Stimulated activated CD4-positive, alpha-beta T cell treated with anti-CD3 and anti-CD28 coated beads, Interleukin-15, amount 100 ng/mL, for 1 hour (primary cell): ENCODE results near the gene THSD7B.
"Not testable (repeated sequence)": the region's sequence is repeated elsewhere in the genome, so short reads cannot be mapped to it uniquely, and the experiment has no call there.

ENCODE experiments used
- DNase-seq, 2 donors: peaks; one replicate each; pipeline ENCODE4 v3.0.0-alpha.2; 2020; ENCODE audit warnings: low read depth in 1 of 2, low spot score in 1 of 2

THSD7B gene

DNA sequence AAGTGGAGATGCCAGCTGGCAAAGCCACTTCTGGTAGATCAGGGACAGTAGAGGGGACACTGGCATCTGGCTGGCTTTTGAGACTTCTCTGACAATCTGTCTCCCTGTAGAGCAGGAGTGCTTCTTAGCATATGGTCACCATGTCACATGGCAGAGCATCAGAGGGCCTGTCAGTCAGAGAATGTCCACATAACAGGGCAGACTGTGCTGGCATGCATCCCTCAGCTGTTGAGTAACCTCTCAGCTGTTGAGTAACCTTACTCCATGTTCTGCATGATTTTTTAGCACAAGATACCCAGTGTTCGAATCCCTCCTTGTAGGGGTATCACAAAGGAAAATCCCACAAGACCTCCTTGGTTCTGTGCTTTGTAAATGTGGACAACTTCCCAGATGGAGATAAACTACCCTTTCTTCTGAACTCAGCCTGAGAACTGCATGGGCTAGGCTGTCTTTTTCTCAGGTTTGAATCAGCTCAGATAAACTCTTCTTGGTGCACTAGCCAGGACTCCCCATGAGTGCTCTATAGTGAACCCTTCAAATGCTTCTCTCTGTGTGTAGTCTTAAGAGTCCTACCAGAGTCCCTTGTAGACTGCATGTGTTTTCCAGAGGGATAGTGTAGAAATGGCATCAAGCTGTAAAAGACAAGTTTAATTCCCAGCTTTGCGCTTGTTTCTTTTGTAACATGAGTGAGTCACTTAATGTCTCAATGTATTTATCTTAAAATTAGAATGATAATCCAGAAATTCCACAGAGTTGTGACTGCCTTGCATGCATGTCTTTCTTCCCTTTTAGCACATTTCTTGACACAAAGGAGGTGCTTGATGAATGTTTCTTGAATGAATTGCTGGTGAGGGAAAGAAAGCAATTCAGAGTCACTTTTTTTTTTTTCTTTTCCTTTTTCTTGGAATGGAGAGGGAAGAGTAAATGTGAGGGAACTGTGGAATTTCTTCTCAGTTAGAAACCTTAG lies 756.6 kb downstream of the THSD7B start:
- no peak for DNase-seq

DNA sequence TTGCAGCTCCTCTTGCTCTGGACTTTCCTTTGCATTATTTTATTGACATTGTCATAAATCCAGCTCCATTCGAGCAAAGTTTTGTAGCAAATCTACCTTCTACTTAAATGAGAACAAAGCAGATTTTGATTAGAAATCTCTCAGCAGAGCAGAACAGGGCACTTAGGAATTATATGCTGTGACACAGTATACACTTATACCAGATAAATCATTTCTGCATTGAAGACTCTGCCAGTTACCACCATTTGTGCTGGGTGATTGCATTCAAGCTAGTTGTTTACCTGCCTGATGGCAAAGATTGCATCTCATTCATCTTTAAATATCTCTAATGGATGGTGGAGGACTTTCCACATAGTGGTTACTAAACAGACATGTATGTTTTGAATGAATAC lies 757.3 kb downstream of the THSD7B start:
- no peak for DNase-seq

- no peak for DNase-seq
Measured at GRCh38 chr2:137523931-137524330, 758.6 kb downstream of the THSD7B start.

DNA sequence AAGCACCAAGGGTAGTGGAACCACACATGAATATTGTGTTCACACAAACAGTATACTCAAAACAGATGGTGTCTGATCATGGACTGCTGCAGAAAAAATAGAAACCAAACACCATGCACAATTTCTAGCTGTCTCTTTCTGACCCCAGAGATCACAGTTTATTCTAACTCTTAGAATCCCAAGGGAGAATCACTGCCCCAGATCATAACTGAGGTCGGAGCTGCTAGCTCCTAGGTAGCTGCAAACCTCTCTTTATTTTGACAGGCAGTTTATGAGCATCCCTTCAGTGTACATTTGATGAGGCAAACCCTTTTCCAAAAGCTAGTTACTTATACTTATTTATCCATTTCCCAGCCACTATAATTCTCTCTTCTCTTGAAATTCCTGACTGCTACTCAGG lies 759.8 kb downstream of the THSD7B start:
- DNase-seq, result no peak

DNA sequence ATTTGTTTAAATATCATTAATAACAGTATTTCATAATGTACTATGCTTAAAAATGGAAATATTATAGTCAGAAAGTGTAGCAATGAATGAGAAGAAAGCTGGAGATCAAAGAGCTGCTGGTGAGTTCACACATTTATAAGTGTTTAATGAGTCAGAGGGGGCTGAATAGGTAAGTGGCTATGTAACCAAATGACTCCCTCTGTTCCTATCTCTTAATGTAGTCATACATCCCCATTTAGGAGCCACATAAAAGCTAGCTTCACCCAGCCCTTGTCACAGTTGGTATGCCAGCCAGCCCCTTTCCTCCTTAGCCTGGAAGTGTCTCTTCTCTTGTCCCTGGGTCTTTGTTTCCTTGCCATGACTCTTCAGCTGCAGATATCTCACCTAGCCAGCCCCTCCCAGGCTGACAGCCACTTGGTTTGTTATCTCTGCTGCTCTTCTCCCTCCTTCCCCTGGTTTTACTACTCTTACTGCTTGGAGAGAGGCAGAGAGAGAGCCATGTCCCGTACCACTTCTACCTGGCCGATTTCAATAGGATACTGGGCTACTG lies 760.4 kb downstream of the THSD7B start:
- DNase-seq, result no peak

- no peak for DNase-seq
Measured at GRCh38 chr2:137535897-137536296, 770.6 kb downstream of the THSD7B start.

GRCh38 chr2:137539336-137539735 lies 774.0 kb downstream of the THSD7B start:
- DNase-seq, result no peak

DNA sequence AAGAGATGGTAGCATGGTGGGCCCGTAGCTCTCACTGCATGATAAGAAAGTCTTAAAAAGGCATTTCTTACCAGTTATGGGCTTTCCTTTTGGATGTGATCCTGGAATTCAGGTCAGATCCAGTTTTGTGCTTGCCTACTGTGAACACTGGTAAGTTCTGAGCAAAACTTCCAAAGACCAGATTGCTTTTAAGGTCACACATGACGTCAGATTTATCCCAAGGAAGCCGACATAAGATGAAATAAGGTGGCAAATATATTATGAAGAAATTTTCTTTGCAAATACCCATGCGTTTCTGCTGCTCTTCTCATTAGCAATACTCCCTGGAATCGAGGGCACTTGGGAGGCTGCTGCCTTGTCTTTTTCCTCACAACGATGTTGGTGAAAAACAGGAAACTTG lies 782.5 kb downstream of the THSD7B start:
- DNase-seq, result no peak

DNA sequence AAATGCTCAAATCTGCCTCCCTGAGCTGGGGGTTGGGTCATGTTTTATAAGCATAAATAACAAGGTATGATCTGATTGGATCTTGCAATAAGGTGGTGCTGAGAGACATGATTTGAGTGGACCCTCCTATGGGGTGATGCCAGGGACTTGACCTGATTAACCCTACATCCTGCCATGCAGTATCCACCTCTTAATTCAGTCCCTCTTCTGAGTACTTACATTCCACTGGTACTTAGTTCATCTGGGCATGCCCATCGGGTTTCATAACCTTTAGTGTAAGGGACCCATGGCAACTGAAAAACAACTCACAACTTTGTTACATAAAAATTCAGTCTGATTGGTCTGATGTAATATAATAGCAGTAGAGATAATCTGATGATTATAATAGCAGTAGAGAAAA lies 801.0 kb downstream of the THSD7B start:
- no peak for DNase-seq

GRCh38 chr2:137570484-137570883 lies 805.1 kb downstream of the THSD7B start:
- DNase-seq, result no peak

DNA sequence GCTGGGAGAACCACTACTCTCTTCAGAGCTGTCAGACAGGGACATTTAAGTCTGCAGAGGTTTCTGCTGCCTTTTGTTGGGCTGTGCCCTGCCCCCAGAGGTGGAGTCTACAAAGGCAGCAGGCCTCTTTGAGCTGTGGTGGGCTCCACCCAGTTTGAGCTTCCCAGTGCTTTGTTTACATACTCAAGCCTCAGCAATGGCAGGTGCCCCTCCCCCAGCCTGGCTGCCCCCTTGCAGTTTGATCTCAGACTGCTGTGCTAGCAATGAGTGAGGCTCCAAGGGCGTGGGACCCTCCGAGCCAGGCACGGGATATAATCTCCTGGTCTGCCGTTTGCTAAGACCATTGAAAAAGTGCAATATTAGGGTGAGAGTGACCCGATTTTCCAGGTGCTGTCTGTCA lies 822.5 kb downstream of the THSD7B start:
- DNase-seq, result not testable (repeated sequence)

DNA sequence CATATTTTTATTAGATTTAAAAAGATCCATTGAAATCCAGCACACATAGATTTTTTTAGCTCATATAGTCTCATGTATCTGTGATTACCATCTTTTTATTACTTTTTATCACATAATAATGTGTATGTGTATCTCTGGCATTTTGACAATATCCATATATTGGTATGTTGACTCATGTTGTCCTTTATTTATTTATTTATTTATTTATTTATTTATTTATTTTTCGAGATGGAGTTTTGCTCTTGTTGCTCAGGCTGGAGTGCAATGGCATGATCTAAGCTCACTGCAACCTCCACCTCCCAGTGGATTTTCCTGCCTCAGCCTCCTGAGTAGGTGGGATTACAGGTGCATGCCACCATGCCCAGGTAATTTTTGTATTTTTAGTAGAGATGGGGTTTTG lies 823.2 kb downstream of the THSD7B start:
- DNase-seq, result not testable (repeated sequence)

DNA sequence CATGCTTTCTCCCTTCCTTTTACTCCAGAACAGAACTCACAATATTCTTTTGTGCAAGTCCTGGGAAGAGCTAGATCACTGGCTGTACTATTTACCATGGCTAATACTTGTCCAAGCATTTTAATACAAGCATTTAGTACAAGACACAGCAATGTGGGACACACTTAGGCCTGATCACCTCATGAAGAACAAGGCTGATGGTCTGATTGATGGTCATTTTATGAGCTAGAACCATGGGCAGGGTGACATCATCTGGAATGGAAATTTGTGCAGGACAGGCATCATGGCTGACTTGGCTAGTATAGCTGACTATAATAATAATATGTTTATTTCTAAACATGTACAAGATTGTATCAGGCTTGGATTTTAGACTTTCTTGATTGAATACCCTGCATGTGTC lies 824.8 kb downstream of the THSD7B start:
- no peak for DNase-seq

DNA sequence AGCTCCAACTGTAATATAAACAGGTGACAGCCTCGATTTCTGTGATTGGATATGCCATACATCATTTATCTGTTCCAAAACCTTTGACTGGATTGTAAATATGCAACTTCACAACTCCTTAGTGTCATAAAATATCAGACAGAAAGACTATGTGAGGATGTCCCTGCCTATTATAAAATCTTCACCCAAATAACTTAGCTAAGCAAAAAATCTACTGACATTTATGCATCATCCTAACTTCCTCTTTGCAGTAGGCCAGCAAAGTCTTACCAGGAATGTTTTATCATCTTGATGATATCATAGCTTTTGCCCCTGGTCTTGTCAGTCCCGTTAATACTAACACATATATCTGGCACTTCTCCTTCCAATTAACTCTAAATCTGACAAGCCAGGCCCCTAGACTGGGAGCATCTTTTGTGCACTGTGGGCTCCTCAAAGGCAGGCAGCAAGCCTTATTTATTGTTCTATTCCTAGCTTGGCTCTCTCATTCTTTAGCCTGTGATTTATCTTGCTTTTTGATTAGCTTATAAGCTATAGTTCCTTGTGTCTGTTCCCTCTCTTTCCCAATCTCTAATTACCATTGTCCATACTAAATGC lies 842.5 kb downstream of the THSD7B start:
- DNase-seq, result no peak

DNA sequence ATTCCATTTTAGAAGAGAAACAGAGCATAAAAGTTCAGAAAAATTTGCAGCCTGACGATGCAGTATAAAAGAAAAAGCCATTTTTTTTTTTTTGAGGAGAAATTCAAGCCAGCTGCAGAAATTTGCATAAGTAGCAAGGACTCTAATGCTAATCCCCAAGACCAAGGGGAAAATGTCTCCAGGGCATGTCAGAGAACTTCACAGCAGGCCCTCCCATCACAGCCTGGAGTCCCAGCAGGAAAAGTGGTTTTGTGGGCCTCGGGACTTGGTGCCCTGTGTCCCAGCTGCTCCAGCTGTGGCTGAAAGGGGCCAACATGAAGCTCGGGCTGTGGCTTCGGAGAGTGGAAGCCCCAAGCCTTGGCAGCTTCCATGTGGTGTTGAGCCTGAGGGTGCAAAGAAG lies 873.6 kb downstream of the THSD7B start:
- DNase-seq, result no peak

DNA sequence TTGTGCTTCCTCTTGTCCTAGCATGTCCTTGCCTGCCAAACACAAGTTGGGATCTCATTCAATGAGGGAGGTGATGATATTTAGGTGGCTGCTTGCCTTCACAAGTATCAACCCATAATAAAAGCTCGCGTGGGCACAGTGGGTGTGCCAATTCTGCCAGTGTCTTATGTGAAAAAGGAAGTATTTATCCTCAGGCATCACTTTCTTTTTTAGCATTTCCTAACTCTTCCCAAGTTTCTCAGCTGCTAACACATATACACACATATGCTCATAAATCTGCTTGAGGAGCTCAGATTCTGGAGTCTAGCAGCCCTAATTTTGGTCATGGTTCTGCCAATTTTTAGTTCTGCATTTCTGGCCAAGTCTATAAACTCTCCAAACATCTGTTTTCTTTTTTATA lies 879.4 kb downstream of the THSD7B start:
- DNase-seq, result no peak

- DNase-seq, result no peak
Measured at GRCh38 chr2:137654046-137654445, 888.7 kb downstream of the THSD7B start.

DNA sequence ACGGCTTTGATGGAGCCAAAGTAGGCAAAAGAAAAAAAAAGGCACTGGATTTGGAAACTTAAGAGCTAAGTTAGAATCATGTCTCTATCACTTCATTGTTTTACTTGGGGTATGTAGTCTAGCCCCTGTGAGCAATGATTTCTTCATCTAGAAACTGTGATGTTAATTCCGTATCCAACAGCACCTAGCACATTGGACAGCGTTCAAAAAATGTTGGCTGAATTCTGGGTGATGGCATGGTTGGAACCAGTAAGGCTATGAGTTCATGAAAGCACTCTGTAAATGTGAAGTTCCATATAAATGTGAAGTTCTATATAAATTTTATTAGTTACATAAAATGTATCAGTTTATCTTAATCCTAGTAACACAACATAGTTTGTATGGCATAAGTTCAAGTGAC lies 890.5 kb downstream of the THSD7B start:
- no peak for DNase-seq

DNA sequence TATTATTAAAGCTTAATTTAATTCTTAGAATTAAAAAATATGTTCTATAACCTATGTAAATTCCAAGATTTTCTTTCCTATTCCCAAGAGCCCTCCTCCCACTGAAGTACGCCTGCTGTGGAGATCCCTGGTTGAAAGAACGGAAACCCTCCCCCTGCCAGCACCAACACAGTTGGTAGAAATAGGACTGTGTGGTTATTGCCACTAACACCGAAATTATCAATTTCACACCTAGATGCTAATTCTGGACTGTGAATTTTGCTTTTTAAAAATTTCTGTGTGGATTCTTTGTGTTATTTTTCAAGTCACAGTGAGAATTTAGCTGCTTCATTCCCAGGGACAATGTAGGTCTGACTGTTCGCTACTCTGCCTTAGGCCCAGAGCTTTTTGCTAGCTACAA lies 893.1 kb downstream of the THSD7B start:
- DNase-seq, result no peak

GRCh38 chr2:137659616-137660015 lies 894.3 kb downstream of the THSD7B start:
- no peak for DNase-seq

DNA sequence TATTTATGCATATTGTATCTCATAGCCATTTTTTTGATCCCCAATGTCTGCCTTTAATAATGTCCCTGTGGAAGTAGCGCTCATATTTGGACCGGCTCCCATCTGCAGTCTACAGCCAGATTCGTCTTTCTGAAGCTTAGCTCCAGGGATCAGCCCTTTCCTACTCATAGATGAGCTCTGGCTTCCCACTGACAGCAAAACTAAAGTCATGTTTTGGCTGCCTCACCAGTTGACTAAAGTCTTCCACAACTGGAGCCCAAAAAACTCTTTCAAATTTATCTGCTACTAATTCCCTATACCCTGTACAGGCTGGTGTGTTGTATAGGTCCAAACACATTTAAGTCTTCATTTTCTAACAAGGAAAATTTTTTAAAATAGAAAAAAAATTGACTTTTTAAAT lies 904.8 kb downstream of the THSD7B start:
- DNase-seq, result no peak

DNA sequence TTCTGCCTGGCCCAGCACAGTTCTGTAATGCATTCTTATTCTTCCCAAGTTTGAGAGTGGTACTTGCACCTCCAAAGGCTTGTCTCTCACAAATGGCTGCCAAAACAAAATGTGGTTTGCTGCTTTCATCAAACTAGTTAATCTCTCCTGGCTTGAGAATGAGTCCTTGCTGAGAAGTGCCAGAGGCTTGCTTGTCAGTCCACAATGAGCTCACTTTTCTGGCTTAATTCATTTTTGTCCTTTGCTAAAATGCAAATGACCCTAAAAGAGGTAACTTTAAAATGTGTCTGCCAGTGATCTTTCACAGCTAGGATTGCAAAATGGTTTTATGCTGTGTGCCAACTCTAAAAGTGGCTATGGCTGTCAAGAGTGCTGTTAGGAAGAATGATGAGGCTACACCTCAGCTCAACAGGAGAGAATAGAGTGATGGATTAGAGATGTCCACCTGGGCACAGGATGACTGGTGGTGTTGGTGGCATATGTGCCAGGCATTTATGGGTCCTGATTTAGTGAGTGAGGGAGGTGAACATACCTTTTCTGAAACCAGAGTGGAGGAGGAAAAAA lies 907.7 kb downstream of the THSD7B start:
- DNase-seq, result no peak
